Lower lobe of right lung (tissue), 2 donors: ENCODE data around the gene PLA2G2C. TPM values are rescaled to one million over a fixed set of nuclear protein-coding genes. Genes with fewer than 3 reads are reported as not detected.
"Not testable (repeated sequence)": the region's sequence is repeated elsewhere in the genome, so short reads cannot be mapped to it uniquely, and the experiment has no call there.

Source experiments
- ATAC-seq, 2 donors: fragments of 200-7000 bp; cut with Tn5 transposase; one replicate each; pipeline ENCODE4 v1.9.1; 2020 to 2022; ENCODE audit warnings: mild to moderate bottlenecking in 2 of 2, moderate library complexity in 2 of 2
- DNase-seq: peaks from one replicate; pipeline ENCODE4 v3.0.0-alpha.2; 2020
- H3K27ac ChIP-seq: fragments of 200-600 bp; one replicate; pipeline ENCODE4 v1.8.0; 2022
- H3K27me3 ChIP-seq: fragments of 200-600 bp; one replicate; pipeline ENCODE4 v1.8.0; 2022; ENCODE audit warnings: low read depth
- H3K36me3 ChIP-seq: fragments of 200-600 bp; one replicate; pipeline ENCODE4 v1.8.0; 2022; ENCODE audit warnings: mild to moderate bottlenecking
- H3K4me1 ChIP-seq: fragments of 200-600 bp; one replicate; pipeline ENCODE4 v1.8.0; 2022
- H3K4me3 ChIP-seq: fragments of 200-600 bp; one replicate; pipeline ENCODE4 v1.8.0; 2022; ENCODE audit warnings: mild to moderate bottlenecking
- H3K9me3 ChIP-seq: fragments of 200-600 bp; one replicate; pipeline ENCODE4 v1.8.0; 2022
- intact Hi-C: fragments of 100-400 bp; cut with DNase I; formaldehyde crosslinking; loops from one replicate; pipeline ENCODE4 v1.11.0; 2022
- total RNA-seq: library from RNA; stranded (reverse); fragmentation: NEBNext Ultra II Directional; extraction: Animal tissue kit (Norgen Biotek cat#: 25700); gene quantifications from one replicate; pipeline ENCODE4 v1.2.1, GENCODE V29; 2021
- TF ChIP-seq, protein P1 (sequence below): fragments of 200-600 bp; IDR thresholded peaks from one replicate; pipeline ENCODE4 v1.8.0; 2022; ENCODE audit warnings: antibody characterized with exemption, mild to moderate bottlenecking
- donor health status: DM: no; HTN: yes; CAD: no; lungs with severe emphysema.

The PLA2G2C gene
- total RNA-seq, 1 donor from 2014 or later = not detected

DNA sequence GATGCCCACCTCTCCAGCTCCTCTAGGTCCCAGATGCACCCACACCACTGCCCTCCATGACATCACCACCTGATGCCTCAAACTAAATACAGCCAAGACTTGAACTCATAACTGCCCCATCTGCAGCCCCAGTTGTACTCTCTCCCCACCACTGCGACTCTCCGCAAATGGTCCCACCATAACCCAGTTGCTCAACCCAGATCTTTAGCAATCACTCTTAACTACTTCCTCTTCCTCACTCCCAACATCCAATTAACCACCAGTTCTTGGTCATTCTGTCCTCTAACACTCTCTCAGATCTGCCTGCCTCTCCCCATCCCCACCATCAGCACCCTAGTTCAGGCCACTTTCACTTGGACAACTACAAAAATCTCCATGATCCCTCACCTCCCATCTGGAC, 36.8 kb upstream of the PLA2G2C start:
- H3K27me3 ChIP-seq = peaks cover 30% of the 10 kb centered on the region
- no peak for DNase-seq
- intact Hi-C loops = no loop called here

DNA sequence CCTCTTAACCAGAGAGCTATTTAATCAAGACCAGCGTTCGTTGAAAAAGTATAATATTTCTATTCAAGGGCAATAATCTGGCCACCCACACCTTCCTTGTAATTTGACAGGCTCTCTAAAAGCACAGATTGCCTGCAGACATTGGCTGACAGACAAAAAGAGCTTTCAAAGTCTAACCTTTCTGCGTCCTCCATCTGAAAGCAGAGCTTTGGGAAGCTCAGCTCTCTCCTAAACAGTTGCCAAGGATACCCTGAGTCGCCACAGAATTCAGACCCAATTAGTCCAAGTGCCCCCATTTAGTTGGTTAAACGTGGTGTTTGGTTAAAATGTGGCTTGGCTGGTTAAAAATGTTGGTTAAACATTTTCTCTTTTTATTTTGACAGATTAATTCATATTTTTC, 33.7 kb upstream of the PLA2G2C start:
- no peak overlapping the region for H3K27ac ChIP-seq
- ATAC-seq (no peak), DNase-seq (no peak)
- H3K4me3 ChIP-seq = no peak overlapping the region
- TF ChIP-seq, protein P1, sequence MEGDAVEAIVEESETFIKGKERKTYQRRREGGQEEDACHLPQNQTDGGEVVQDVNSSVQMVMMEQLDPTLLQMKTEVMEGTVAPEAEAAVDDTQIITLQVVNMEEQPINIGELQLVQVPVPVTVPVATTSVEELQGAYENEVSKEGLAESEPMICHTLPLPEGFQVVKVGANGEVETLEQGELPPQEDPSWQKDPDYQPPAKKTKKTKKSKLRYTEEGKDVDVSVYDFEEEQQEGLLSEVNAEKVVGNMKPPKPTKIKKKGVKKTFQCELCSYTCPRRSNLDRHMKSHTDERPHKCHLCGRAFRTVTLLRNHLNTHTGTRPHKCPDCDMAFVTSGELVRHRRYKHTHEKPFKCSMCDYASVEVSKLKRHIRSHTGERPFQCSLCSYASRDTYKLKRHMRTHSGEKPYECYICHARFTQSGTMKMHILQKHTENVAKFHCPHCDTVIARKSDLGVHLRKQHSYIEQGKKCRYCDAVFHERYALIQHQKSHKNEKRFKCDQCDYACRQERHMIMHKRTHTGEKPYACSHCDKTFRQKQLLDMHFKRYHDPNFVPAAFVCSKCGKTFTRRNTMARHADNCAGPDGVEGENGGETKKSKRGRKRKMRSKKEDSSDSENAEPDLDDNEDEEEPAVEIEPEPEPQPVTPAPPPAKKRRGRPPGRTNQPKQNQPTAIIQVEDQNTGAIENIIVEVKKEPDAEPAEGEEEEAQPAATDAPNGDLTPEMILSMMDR = no peak
- H3K4me1 ChIP-seq = no peaks in the 10 kb centered on the region
- peaks cover 18% of the 10 kb centered on the region for H3K27me3 ChIP-seq
- intact Hi-C loops = no loop called here
- H3K9me3 ChIP-seq = no peaks in the 10 kb centered on the region
- no peaks in the 10 kb centered on the region for H3K36me3 ChIP-seq

More for the DNA sequence above, 36.8 kb upstream of the PLA2G2C start:
- no peak for ATAC-seq
- TF ChIP-seq, protein P1 = no peak
- Histone ChIP-seq H3K36me3 (no peaks in the 10 kb centered on the region), H3K4me3 (no peak overlapping the region), H3K27ac (no peak overlapping the region), H3K9me3 (no peaks in the 10 kb centered on the region), H3K4me1 (no peaks in the 10 kb centered on the region)

DNA sequence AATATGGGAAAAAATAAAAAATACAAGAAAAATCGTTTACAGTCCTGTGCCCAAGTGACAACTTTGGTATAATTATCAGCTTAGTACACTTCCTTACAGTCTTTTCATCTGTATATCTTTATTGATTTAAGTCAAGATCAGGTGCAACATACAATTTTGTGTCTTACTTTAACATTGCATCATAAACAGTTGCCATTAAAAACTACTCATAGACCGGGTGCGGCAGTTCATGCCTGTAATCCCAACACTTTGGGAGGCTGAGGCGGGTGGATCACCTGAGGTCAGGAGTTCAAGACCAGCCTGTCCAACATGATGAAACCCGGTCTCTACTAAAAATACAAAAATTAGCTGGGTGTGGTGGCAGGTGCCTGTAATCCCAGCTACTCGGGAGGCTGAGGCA, 32.7 kb upstream of the PLA2G2C start:
- H3K27me3 ChIP-seq, H3K4me3 ChIP-seq, H3K27ac ChIP-seq, intact Hi-C loops, ATAC-seq, H3K4me1 ChIP-seq, H3K9me3 ChIP-seq, H3K36me3 ChIP-seq, DNase-seq: not testable (repeated sequence)

DNA sequence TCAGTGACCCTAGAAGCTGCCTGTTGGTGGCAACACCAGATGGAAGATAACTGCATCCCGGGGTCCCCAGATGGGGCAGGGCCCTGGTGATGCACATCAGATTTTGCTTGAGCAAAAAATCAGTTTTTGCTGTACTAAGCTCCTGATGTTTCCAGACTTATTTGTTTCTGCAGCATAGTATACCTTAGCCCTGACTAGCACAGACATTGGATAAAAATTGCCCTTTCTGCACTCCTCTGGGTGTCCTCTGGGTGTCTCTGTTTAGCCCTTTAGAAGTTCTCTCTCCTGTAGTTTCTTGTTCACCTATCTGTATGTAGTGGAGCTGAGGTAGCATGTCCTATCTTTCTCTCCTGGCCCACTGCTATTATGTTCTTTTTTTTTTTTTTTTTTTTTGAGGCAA, 30.3 kb upstream of the PLA2G2C start:
- no peak overlapping the region for H3K4me3 ChIP-seq

DNA sequence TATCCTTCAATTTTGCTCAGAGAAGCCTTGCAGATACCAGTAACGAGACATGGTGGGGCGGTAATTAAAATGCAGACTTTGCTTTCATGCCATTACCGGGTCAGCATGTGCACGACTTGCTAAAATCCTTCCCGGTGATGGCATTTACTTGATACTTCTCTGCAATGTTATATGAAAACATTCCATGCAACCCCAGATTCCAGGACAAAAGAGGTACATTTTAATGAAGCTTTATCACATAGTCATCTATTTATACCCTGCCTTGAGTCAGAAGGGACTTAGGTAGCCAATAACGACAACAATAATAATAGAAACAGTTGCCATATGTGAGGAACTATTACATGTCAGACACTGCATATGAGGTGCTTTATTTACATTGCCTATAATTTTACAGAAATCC, 29.4 kb upstream of the PLA2G2C start:
- Histone ChIP-seq H3K4me1 (peaks cover 12% of the 10 kb centered on the region), H3K36me3 (no peaks in the 10 kb centered on the region), H3K4me3 (no peak overlapping the region), H3K27me3 (peaks cover 10% of the 10 kb centered on the region), H3K27ac (no peak overlapping the region), H3K9me3 (no peaks in the 10 kb centered on the region)
- intact Hi-C loops = no loop called here
- TF ChIP-seq, protein P1 = no peak
- DNase-seq (no peak), ATAC-seq (no peak)

More for the DNA sequence above, 30.3 kb upstream of the PLA2G2C start:
- TF ChIP-seq, protein P1 = no peak
- no peak for DNase-seq
- Histone ChIP-seq H3K36me3 (no peaks in the 10 kb centered on the region), H3K27me3 (peaks cover 10% of the 10 kb centered on the region), H3K27ac (no peak overlapping the region), H3K9me3 (no peaks in the 10 kb centered on the region), H3K4me1 (peaks cover 12% of the 10 kb centered on the region)
- intact Hi-C loops = no loop called here
- ATAC-seq = peak in 1 of 2 donors; percentile 18

DNA sequence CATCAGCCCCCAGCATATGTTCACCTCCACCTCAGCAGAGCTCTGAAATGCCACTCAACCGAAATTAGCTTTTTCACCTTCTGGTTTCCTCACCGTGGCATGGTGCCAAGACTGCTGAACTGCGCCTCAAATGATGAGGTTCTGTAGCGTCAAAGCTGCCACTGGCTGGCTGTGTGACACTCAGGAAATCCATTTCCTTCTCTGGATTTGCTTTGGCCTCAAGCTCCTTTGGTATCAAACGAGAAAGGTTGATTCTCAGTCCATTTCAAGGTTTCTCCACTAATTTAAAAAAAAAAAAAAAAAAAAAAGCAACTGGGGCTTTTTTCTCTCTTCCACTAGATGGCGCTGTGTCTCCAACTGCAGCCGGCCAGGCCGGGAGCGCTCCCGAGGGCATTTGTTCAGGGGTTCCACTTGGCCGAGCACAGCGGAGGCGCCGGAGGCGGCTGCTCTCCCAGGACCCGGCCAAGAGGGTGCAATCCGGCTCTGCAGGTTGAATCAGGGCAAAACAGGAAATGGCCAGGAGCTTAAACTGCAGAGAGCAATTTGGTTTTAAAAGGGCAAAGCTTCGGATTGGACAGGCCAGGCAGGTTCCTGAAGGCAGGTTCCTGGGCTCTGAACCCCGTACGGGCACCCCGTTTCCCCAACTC, 26.5 kb upstream of the PLA2G2C start:
- no peaks in the 10 kb centered on the region for H3K36me3 ChIP-seq
- H3K4me1 ChIP-seq = peaks cover 12% of the 10 kb centered on the region
- H3K4me3 ChIP-seq = no peak overlapping the region
- TF ChIP-seq, protein P1 = peak; percentile 79
- ATAC-seq = peak; percentile 88 to 92
- peak; percentile 78 for DNase-seq
- no peak overlapping the region for H3K27ac ChIP-seq
- no peaks in the 10 kb centered on the region for H3K9me3 ChIP-seq
- intact Hi-C loops = loop anchor here (5.0 kb wide), 1 partner anchor 274 kb away; the partner anchor contains the start of gene CAMK2N1
- H3K27me3 ChIP-seq = peaks cover 10% of the 10 kb centered on the region
